Psoas muscle (tissue), 8 donors: Measurements from ENCODE around the gene ATP9B. TPM values are rescaled to one million over a fixed set of nuclear protein-coding genes. Genes with fewer than 3 reads are reported as not detected.

Experiments
- ATAC-seq, 4 donors: fragments of 200-7000 bp; cut with Tn5 transposase; one replicate each; pipeline ENCODE4 v1.9.1; 2020; ENCODE audit warnings: moderate library complexity in 3 of 4, mild to moderate bottlenecking in 2 of 4
- DNase-seq, 2 donors: peaks; one replicate each; pipeline ENCODE4 v3.0.0-alpha.2; 2020
- H3K27ac ChIP-seq: fragments of 200-600 bp; one replicate; pipeline ENCODE4 v1.8.0; 2022
- H3K27me3 ChIP-seq, 3 donors: fragments of 200-600 bp in 1 of 3; one replicate each; pipeline versions ENCODE4 v1.6.1 to v1.8.0; 2013 to 2022; ENCODE audit warnings: low read length in 2 of 3, mild to moderate bottlenecking in 2 of 3, moderate library complexity in 1 of 3; ENCODE audit not compliant: insufficient read depth in 3 of 3
- H3K36me3 ChIP-seq, 2 donors: fragments of 200-600 bp in 1 of 2; one replicate each; pipeline versions ENCODE4 v1.6.1 to v1.8.0; 2013 to 2022; ENCODE audit warnings: low read depth in 1 of 2, mild to moderate bottlenecking in 1 of 2, moderate library complexity in 1 of 2; ENCODE audit not compliant: insufficient read depth in 1 of 2
- H3K4me1 ChIP-seq: fragments of 200-600 bp; one replicate; pipeline ENCODE4 v1.8.0; 2022
- H3K4me3 ChIP-seq: fragments of 200-600 bp; one replicate; pipeline ENCODE4 v1.8.0; 2022; ENCODE audit warnings: mild to moderate bottlenecking
- H3K9me3 ChIP-seq: fragments of 200-600 bp; one replicate; pipeline ENCODE4 v1.8.0; 2022
- CTCF ChIP-seq: fragments of 200-600 bp; IDR thresholded peaks from one replicate; pipeline ENCODE4 v1.8.0; 2022; ENCODE audit warnings: antibody characterized with exemption
- WGBS, 3 donors: extraction: QIAGEN DNeasy Blood & Tissue Kit; methylation state at CpG; one replicate each; pipeline versions ENCODE4 v1.1.6 to v1.1.7; 2013; 5-methylcytosine and 5-hydroxymethylcytosine counted together
- intact Hi-C, 2 donors: fragments of 100-400 bp; cut with DNase I; formaldehyde crosslinking; loops; one replicate each; pipeline versions ENCODE4 v1.11.0 to v1.14.2; 2022
- polyA plus RNA-seq, 3 donors: library from polyadenylated mRNA; stranded (reverse); fragments of 200-250 nt; gene quantifications; one replicate each; pipeline ENCODE4 v1.2.3, GENCODE V29; 2013
- total RNA-seq, 4 donors: library from RNA; stranded (reverse); fragmentation: NEBNext Ultra II Directional in 2 of 4; extraction: Animal tissue kit (Norgen Biotek cat#: 25700) in 2 of 4; gene quantifications; one replicate each; pipeline versions ENCODE4 v1.2.1 to v1.2.4, GENCODE V29; 2021 to 2023
- donor health status: healthy with polysubstance abuse.
- donor health status: DM: no; HTN: no; CAD: no; lungs with moderate emphysema.
- donor health status: Bipolar disorder and iron deficiency.
- donor health status: healthy.
- donor health status: DM: yes; HTN: yes; CAD: no.
- donor health status: DM: no; HTN: no; CAD: no.
- donor health status: DM: no; HTN: no; CAD: no.
- donor health status: DM: yes; HTN: yes; CAD: no.

ATP9B gene
- total and polyA plus RNA-seq, 7 donors, result 5.0 to 22.1 (median 9.8) TPM

GRCh38 chr18:79333046-79333445, 263.9 kb downstream of the ATP9B start:
- H3K36me3 ChIP-seq, result peaks cover 4 to 65% of the 10 kb centered on the region in 2 donors
- WGBS, 3 donors, result 90 to 96% (median 93%) methylated on average over 6 of the region's 6 CpGs
- no peak for DNase-seq

GRCh38 chr18:79334496-79335233, 265.5 kb downstream of the ATP9B start:
- intact Hi-C loops, result no loop called here
- DNase-seq (no peak), ATAC-seq (no peak)
- no peaks in the 10 kb centered on the region for H3K9me3 ChIP-seq
- no peak overlapping the region for H3K4me3 ChIP-seq
- H3K27me3 ChIP-seq, result no peaks in the 10 kb centered on the region
- peaks cover 4 to 70% of the 10 kb centered on the region in 2 donors for H3K36me3 ChIP-seq
- no peak overlapping the region for H3K27ac ChIP-seq
- TF ChIP-seq CTCF, result no peak
- H3K4me1 ChIP-seq, result no peaks in the 10 kb centered on the region
- WGBS, 3 donors, result 78 to 88% (median 87%) methylated on average over 27 to 29 of the region's 29 CpGs

More at GRCh38 chr18:79333046-79333445, 263.9 kb downstream of the ATP9B start:
- ATAC-seq, result no peak
- intact Hi-C loops, result no loop called here
- no peaks in the 10 kb centered on the region for H3K4me1 ChIP-seq
- no peaks in the 10 kb centered on the region for H3K27me3 ChIP-seq
- no peaks in the 10 kb centered on the region for H3K9me3 ChIP-seq
- no peak overlapping the region for H3K4me3 ChIP-seq
- H3K27ac ChIP-seq, result no peak overlapping the region
- no peak for TF ChIP-seq CTCF

- H3K36me3 ChIP-seq, result peaks cover 4 to 69% of the 10 kb centered on the region in 2 donors
- intact Hi-C loops, result no loop called here
- no peaks in the 10 kb centered on the region for H3K27me3 ChIP-seq
- DNase-seq (no peak), ATAC-seq (no peak)
- H3K4me3 ChIP-seq, result no peak overlapping the region
- H3K27ac ChIP-seq, result no peak overlapping the region
- no peaks in the 10 kb centered on the region for H3K4me1 ChIP-seq
- WGBS, 3 donors, result 95 to 97% (median 96%) methylated on average over 23 of the region's 23 CpGs
- H3K9me3 ChIP-seq, result no peaks in the 10 kb centered on the region
- no peak for TF ChIP-seq CTCF
Measured at GRCh38 chr18:79335833-79336360, 266.7 kb downstream of the ATP9B start.

- 77 to 82% (median 81%) methylated on average over 20 of the region's 20 CpGs for WGBS, 3 donors
- Histone ChIP-seq H3K4me3 (no peak overlapping the region), H3K27ac (no peak overlapping the region), H3K9me3 (no peaks in the 10 kb centered on the region), H3K36me3 (peaks cover 4 to 61% of the 10 kb centered on the region in 2 donors), H3K27me3 (no peaks in the 10 kb centered on the region), H3K4me1 (no peaks in the 10 kb centered on the region)
- DNase-seq, result no peak
- no peak for TF ChIP-seq CTCF
- ATAC-seq, result no peak
- intact Hi-C loops, result no loop called here
Measured at GRCh38 chr18:79336556-79337142, 267.5 kb downstream of the ATP9B start.
